H9 (cell line): Measurements from ENCODE around the gene SLC17A6. TPM values are rescaled to one million over a fixed set of nuclear protein-coding genes. Genes with fewer than 3 reads are reported as not detected.

Source experiments
- DNase-seq: peaks from one replicate; pipeline ENCODE4 v3.0.0-alpha.2; 2017
- H2AFZ ChIP-seq: one replicate; pipeline ENCODE4 v1.6.1; 2013; ENCODE audit warnings: mild to moderate bottlenecking, low read length, control low read depth, moderate library complexity
- H2AK5ac ChIP-seq: 2 replicates; pipeline ENCODE4 v1.6.1; 2013; ENCODE audit warnings: low read length, control low read depth, mixed read lengths; ENCODE audit not compliant: insufficient read length
- H2BK120ac ChIP-seq: one replicate; pipeline ENCODE4 v1.6.1; 2013; ENCODE audit warnings: low read depth, mild to moderate bottlenecking, low read length, control low read depth, inconsistent platforms; ENCODE audit not compliant: poor library complexity, severe bottlenecking
- H2BK12ac ChIP-seq: 2 replicates; pipeline ENCODE4 v1.6.1; 2013; ENCODE audit warnings: low read length, control low read depth, mixed read lengths, low read depth; ENCODE audit not compliant: insufficient read length
- H2BK15ac ChIP-seq: 2 replicates; pipeline ENCODE4 v1.6.1; 2013; ENCODE audit warnings: low read depth, low read length, control low read depth
- H2BK20ac ChIP-seq: one replicate; pipeline ENCODE4 v1.6.1; 2013; ENCODE audit warnings: low read depth, mild to moderate bottlenecking, low read length, control low read depth, inconsistent platforms; ENCODE audit not compliant: poor library complexity, severe bottlenecking
- H2BK5ac ChIP-seq: 2 replicates; pipeline ENCODE4 v1.6.1; 2013; ENCODE audit warnings: low read length, control low read depth, mixed read lengths; ENCODE audit not compliant: insufficient read length
- H3K14ac ChIP-seq: 2 replicates; pipeline ENCODE4 v1.6.1; 2013; ENCODE audit warnings: low read length, control low read depth; ENCODE audit not compliant: insufficient read depth
- H3K18ac ChIP-seq: 2 replicates; pipeline ENCODE4 v1.6.1; 2013; ENCODE audit warnings: low read depth, mild to moderate bottlenecking, mixed read lengths, low read length, control low read depth; ENCODE audit not compliant: insufficient read length
- H3K23ac ChIP-seq: 2 replicates; pipeline ENCODE4 v1.6.1; 2013; ENCODE audit warnings: low read length, control low read depth, mixed read lengths, low read depth; ENCODE audit not compliant: insufficient read length
- H3K23me2 ChIP-seq: 2 replicates; pipeline ENCODE4 v1.6.1; 2013; ENCODE audit warnings: low read depth, mild to moderate bottlenecking, mixed read lengths, low read length, control low read depth; ENCODE audit not compliant: insufficient read length, poor library complexity, severe bottlenecking
- H3K27ac ChIP-seq: 2 replicates; pipeline ENCODE4 v1.5.1; 2013; ENCODE audit warnings: low read length, control low read depth, mixed read lengths, low read depth; ENCODE audit not compliant: insufficient read length
- H3K27me3 ChIP-seq: 2 replicates; pipeline ENCODE4 v1.6.1; 2013; ENCODE audit warnings: low read length, control low read depth, inconsistent platforms; ENCODE audit not compliant: insufficient read depth
- H3K4ac ChIP-seq: 2 replicates; pipeline ENCODE4 v1.6.1; 2013; ENCODE audit warnings: low read depth, mild to moderate bottlenecking, control low read depth, inconsistent platforms, low read length, moderate library complexity
- H3K4me1 ChIP-seq: 2 replicates; pipeline ENCODE4 v1.6.1; 2013; ENCODE audit warnings: low read length, control low read depth, inconsistent platforms; ENCODE audit not compliant: insufficient read depth
- H3K4me2 ChIP-seq: 2 replicates; pipeline ENCODE4 v1.6.1; 2013; ENCODE audit warnings: low read length, control low read depth, mixed read lengths; ENCODE audit not compliant: insufficient read length, insufficient read depth
- H3K56ac ChIP-seq: 2 replicates; pipeline ENCODE4 v1.6.1; 2013; ENCODE audit warnings: low read depth, mild to moderate bottlenecking, mixed read lengths, low read length, control low read depth; ENCODE audit not compliant: insufficient read length
- H3K79me1 ChIP-seq: 2 replicates; pipeline ENCODE4 v1.6.1; 2013; ENCODE audit warnings: low read depth, mild to moderate bottlenecking, moderate library complexity, low read length, control low read depth, inconsistent platforms; ENCODE audit not compliant: insufficient read depth, poor library complexity, severe bottlenecking
- H3K79me2 ChIP-seq: 2 replicates; pipeline ENCODE4 v1.6.1; 2013; ENCODE audit warnings: low read length, control low read depth, inconsistent platforms; ENCODE audit not compliant: insufficient read depth
- H3K9ac ChIP-seq: 2 replicates; pipeline ENCODE4 v1.6.1; 2013; ENCODE audit warnings: low read length, control low read depth, mixed read lengths; ENCODE audit not compliant: insufficient read length; ENCODE audit errors: extremely low read depth
- H3K9me3 ChIP-seq: one replicate; pipeline ENCODE4 v1.6.1; 2013; ENCODE audit warnings: low read depth, low read length, inconsistent platforms; ENCODE audit not compliant: control insufficient read depth
- H3T11ph ChIP-seq: one replicate; pipeline ENCODE4 v1.6.1; 2013; ENCODE audit warnings: mild to moderate bottlenecking, low read length, control low read depth, inconsistent platforms
- H4K20me1 ChIP-seq: one replicate; pipeline ENCODE4 v1.6.1; 2013; ENCODE audit not compliant: control insufficient read depth, insufficient read length, insufficient read depth
- H4K5ac ChIP-seq: 2 replicates; pipeline ENCODE4 v1.6.1; 2013; ENCODE audit warnings: low read depth, mild to moderate bottlenecking, mixed read lengths, low read length, control low read depth; ENCODE audit not compliant: insufficient read length
- H4K8ac ChIP-seq: replicated peaks from 2 replicates; pipeline ENCODE4 v1.6.1; 2013; ENCODE audit warnings: low read length, control low read depth, mixed read lengths, low read depth; ENCODE audit not compliant: insufficient read length
- H4K91ac ChIP-seq: 2 replicates; pipeline ENCODE4 v1.6.1; 2013; ENCODE audit warnings: low read depth, mild to moderate bottlenecking, moderate library complexity, mixed read lengths, low read length, control low read depth; ENCODE audit not compliant: insufficient read length
- H3K27ac Mint-ChIP-seq, 3 experiments: 2 replicates in 2 of 3; 3 replicates in 1 of 3; pipeline ENCODE4 v1.8.0; 2020 to 2021; ENCODE audit warnings: mixed read lengths in 3 of 3, mild to moderate bottlenecking in 1 of 3, moderate library complexity in 1 of 3
- H3K27me3 Mint-ChIP-seq: 2 replicates; pipeline ENCODE4 v1.8.0; 2021; ENCODE audit warnings: low read depth, mild to moderate bottlenecking, moderate library complexity, mixed read lengths
- H3K36me3 Mint-ChIP-seq, 3 experiments: 2 replicates in 2 of 3; 3 replicates in 1 of 3; pipeline ENCODE4 v1.8.0; 2020 to 2021; ENCODE audit warnings: low read depth in 3 of 3, mixed read lengths in 3 of 3; ENCODE audit not compliant: insufficient read depth in 1 of 3
- H3K4me1 Mint-ChIP-seq, 2 experiments: 2 replicates each; pipeline ENCODE4 v1.8.0; 2020; ENCODE audit warnings: mixed read lengths in 2 of 2
- H3K4me3 Mint-ChIP-seq, 2 experiments: 2 replicates in 1 of 2; 3 replicates in 1 of 2; pipeline ENCODE4 v1.8.0; 2020 to 2021; ENCODE audit warnings: mild to moderate bottlenecking in 2 of 2, mixed read lengths in 2 of 2, moderate library complexity in 1 of 2
- H3K9me3 Mint-ChIP-seq, 2 experiments: 2 replicates in 1 of 2; 3 replicates in 1 of 2; pipeline ENCODE4 v1.8.0; 2020; ENCODE audit warnings: mild to moderate bottlenecking in 2 of 2, mixed read lengths in 2 of 2, moderate library complexity in 1 of 2
- WGBS: extraction: QIAGEN DNeasy Blood & Tissue Kit; methylation state at CpG from one replicate; pipeline ENCODE4 v1.1.7; 2013; ENCODE audit warnings: missing lambda C conversion rate, low lambda C conversion rate, mixed read lengths; ENCODE audit not compliant: insufficient read length; ENCODE audit errors: extremely low coverage; 5-methylcytosine and 5-hydroxymethylcytosine counted together
- total RNA-seq: library from RNA; stranded (reverse); gene quantifications from 2 replicates; pipeline ENCODE4 v1.2.1, GENCODE V29; 2021
- TF ChIP-seq, protein P1 (sequence below): fragments of 200-600 bp; sonication (generic); conservative IDR thresholded peaks from 3 replicates; pipeline ENCODE4 v1.8.0; 2021; ENCODE audit warnings: antibody characterized with exemption, mild to moderate bottlenecking

Gene SLC17A6
- total RNA-seq, 1 experiment from 2014 or later, result not detected

DNA sequence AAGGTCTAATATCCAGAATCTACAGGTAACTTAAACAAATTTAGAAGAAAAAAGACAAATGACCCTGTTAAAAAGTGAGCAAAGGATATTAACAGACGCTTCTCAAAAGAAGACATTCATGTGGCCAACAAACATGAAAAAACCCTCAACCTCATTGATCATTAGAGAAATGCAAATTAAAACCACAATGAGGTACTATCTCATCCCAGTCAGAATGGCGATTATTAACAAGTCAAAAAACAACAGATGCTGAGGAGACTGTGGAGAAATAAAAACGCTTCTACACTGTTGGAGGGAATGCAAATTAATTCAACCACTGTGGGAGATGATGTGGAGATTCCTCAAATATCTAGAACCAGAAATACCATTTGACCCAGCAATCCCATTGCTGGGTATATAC lies 67.2 kb downstream of the SLC17A6 start:
- H4K8ac ChIP-seq, result no peak overlapping the region
- Mint-ChIP-seq H3K4me1 (peaks cover 14 to 20% of the 10 kb centered on the region in 2 experiments), H3K36me3 (no peaks in the 10 kb centered on the region), H3K27ac (no peak overlapping the region), H3K27me3 (no peaks in the 10 kb centered on the region), H3K9me3 (no peaks in the 10 kb centered on the region), H3K4me3 (no peak overlapping the region)
- no peaks in the 10 kb centered on the region for H3K27me3 ChIP-seq
- no peak overlapping the region for H3K4me2 ChIP-seq
- no peaks in the 10 kb centered on the region for H3K23me2 ChIP-seq
- no peak overlapping the region for H2BK120ac ChIP-seq
- H3K23ac ChIP-seq, result no peak overlapping the region
- no peak overlapping the region for H3K18ac ChIP-seq
- no peak overlapping the region for H4K5ac ChIP-seq
- no peak overlapping the region for H3K14ac ChIP-seq
- no peak overlapping the region for H2BK5ac ChIP-seq
- no CpG with 5 or more reads among the region's 3 CpGs for WGBS
- no peak overlapping the region for H2AFZ ChIP-seq
- no peaks in the 10 kb centered on the region for H4K20me1 ChIP-seq
- no peaks in the 10 kb centered on the region for H3K4me1 ChIP-seq
- H3K56ac ChIP-seq, result no peak overlapping the region
- no peaks in the 10 kb centered on the region for H3K79me2 ChIP-seq
- no peak overlapping the region for H4K91ac ChIP-seq
- H3T11ph ChIP-seq, result no peak overlapping the region
- no peak overlapping the region for H2BK20ac ChIP-seq
- no peak overlapping the region for H3K9ac ChIP-seq
- TF ChIP-seq, protein P1, sequence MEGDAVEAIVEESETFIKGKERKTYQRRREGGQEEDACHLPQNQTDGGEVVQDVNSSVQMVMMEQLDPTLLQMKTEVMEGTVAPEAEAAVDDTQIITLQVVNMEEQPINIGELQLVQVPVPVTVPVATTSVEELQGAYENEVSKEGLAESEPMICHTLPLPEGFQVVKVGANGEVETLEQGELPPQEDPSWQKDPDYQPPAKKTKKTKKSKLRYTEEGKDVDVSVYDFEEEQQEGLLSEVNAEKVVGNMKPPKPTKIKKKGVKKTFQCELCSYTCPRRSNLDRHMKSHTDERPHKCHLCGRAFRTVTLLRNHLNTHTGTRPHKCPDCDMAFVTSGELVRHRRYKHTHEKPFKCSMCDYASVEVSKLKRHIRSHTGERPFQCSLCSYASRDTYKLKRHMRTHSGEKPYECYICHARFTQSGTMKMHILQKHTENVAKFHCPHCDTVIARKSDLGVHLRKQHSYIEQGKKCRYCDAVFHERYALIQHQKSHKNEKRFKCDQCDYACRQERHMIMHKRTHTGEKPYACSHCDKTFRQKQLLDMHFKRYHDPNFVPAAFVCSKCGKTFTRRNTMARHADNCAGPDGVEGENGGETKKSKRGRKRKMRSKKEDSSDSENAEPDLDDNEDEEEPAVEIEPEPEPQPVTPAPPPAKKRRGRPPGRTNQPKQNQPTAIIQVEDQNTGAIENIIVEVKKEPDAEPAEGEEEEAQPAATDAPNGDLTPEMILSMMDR, result no peak
- DNase-seq, result no peak
- no peak overlapping the region for H2BK12ac ChIP-seq
- H2BK15ac ChIP-seq, result no peak overlapping the region
- no peak overlapping the region for H2AK5ac ChIP-seq
- H3K4ac ChIP-seq, result no peak overlapping the region
- H3K79me1 ChIP-seq, result no peaks in the 10 kb centered on the region
- no peak overlapping the region for H3K27ac ChIP-seq
- no peaks in the 10 kb centered on the region for H3K9me3 ChIP-seq
